Dedifferentiated amniotic fluid mesenchymal stem cell (primary cell): ENCODE results near the gene H2BK1.
A peak's percentile ranks its signal among the peaks of the same experiment; 100 is the strongest.

Experiments used
- DNase-seq: peaks from one replicate; pipeline ENCODE4 v3.0.0-alpha.2; 2016; ENCODE audit errors: extremely low spot score

The H2BK1 gene

GRCh38 chr7:151179287-151179860, 30.9 kb downstream of the H2BK1 start:
- DNase-seq: no peak

GRCh38 chr7:151178831-151179230, 31.5 kb downstream of the H2BK1 start:
- no peak for DNase-seq

GRCh38 chr7:151178236-151178635, 32.1 kb downstream of the H2BK1 start:
- no peak for DNase-seq

- no peak for DNase-seq
Observed at GRCh38 chr7:151177310-151177709, 33.0 kb downstream of the H2BK1 start.

- no peak for DNase-seq
Observed at GRCh38 chr7:151176401-151176800, 33.9 kb downstream of the H2BK1 start.

- DNase-seq: no peak
Observed at GRCh38 chr7:151175793-151176311, 34.4 kb downstream of the H2BK1 start.

- DNase-seq: no peak
Observed at GRCh38 chr7:151175047-151175792, 35.1 kb downstream of the H2BK1 start.

- no peak for DNase-seq
Observed at GRCh38 chr7:151174246-151175046, 35.8 kb downstream of the H2BK1 start.

- no peak for DNase-seq
Observed at GRCh38 chr7:151173386-151174245, 36.7 kb downstream of the H2BK1 start.

- DNase-seq: peak; percentile 34
Observed at GRCh38 chr7:151172273-151173141, 37.8 kb downstream of the H2BK1 start.

- DNase-seq: no peak
Observed at GRCh38 chr7:151168787-151169162, 41.5 kb downstream of the H2BK1 start.

GRCh38 chr7:151168003-151168786, 42.1 kb downstream of the H2BK1 start:
- no peak for DNase-seq

- no peak for DNase-seq
Observed at GRCh38 chr7:151167197-151167961, 42.9 kb downstream of the H2BK1 start, which contains the start of gene GBX1. Gene GBX1 (minus strand): TSS chr7:151167694. CDS start chr7:151167548, 146 bp downstream.

- DNase-seq: no peak
Observed at GRCh38 chr7:151166629-151167196, 43.6 kb downstream of the H2BK1 start.

- DNase-seq: no peak
Observed at GRCh38 chr7:151161757-151162156, 48.5 kb downstream of the H2BK1 start.
